H1 (cell line): ENCODE data around the gene TIMM8A. TPM values are rescaled to one million over a fixed set of nuclear protein-coding genes. Genes with fewer than 3 reads are reported as not detected.

Experiments
- CTCF ChIA-PET: fragments of 300-600 bp; sonication (Branson Sonifier 250); formaldehyde crosslinking; loops from one replicate; lab custom pipeline; 2021; ENCODE audit not compliant: partially characterized antibody; lab: Charles Lee
- POLR2A ChIA-PET: fragments of 300-600 bp; sonication (Branson Sonifier 250); formaldehyde crosslinking; loops from one replicate; lab custom pipeline; 2021; ENCODE audit warnings: inconsistent platforms; ENCODE audit not compliant: partially characterized antibody; lab: Charles Lee
- DNase-seq, 2 experiments: peaks; one replicate each; pipeline versions ENCODE4 v3.0.0 to v3.0.0-alpha.2; 2010 to 2022; ENCODE audit warnings: low spot score in 2 of 2, low read depth in 1 of 2, mixed read lengths in 1 of 2
- FAIRE-seq: peaks from 2 replicates; lab custom pipeline; 2011; peaks lifted over from hg19 to GRCh38; lab: Jason Lieb, UNC
- H2AFZ ChIP-seq: 2 replicates; pipeline ENCODE4 v1.8.1; 2012; ENCODE audit warnings: low read length, inconsistent platforms
- H2AK5ac ChIP-seq: 2 replicates; pipeline ENCODE4 v1.6.1; 2013; ENCODE audit warnings: low read depth, low read length
- H2BK120ac ChIP-seq: replicated peaks from 2 replicates; pipeline ENCODE3; 2013; ENCODE audit warnings: low read depth, low read length, inconsistent platforms
- H2BK12ac ChIP-seq: 2 replicates; pipeline ENCODE4 v1.6.1; 2013; ENCODE audit warnings: low read depth, low read length
- H2BK15ac ChIP-seq: 2 replicates; pipeline ENCODE4 v1.6.1; 2013; ENCODE audit warnings: low read length
- H2BK20ac ChIP-seq: 2 replicates; pipeline ENCODE4 v1.6.1; 2013; ENCODE audit warnings: low read length
- H2BK5ac ChIP-seq: 2 replicates; pipeline ENCODE4 v1.6.1; 2013; ENCODE audit warnings: low read depth, low read length
- H3K14ac ChIP-seq: 2 replicates; pipeline ENCODE4 v1.6.1; 2013; ENCODE audit warnings: inconsistent platforms; ENCODE audit not compliant: insufficient read length
- H3K18ac ChIP-seq: 2 replicates; pipeline ENCODE4 v1.6.1; 2013; ENCODE audit warnings: low read length; ENCODE audit errors: extremely low read depth
- H3K23ac ChIP-seq: 2 replicates; pipeline ENCODE4 v1.6.1; 2013; ENCODE audit warnings: inconsistent platforms; ENCODE audit not compliant: insufficient read length
- H3K23me2 ChIP-seq: 2 replicates; pipeline ENCODE4 v1.6.1; 2013; ENCODE audit warnings: low read depth, low read length
- H3K27ac ChIP-seq: 2 replicates; pipeline ENCODE4 v1.6.1; 2011; ENCODE audit warnings: low read depth, low read length, inconsistent platforms
- H3K27me3 ChIP-seq, 4 experiments: replicated peaks in 1 of 4; 1 replicate in 1 of 4; 2 replicates in 3 of 4; pipeline versions ENCODE4 v1.6.1 to v1.8.1; 2011 to 2013; ENCODE audit warnings: low read length in 3 of 4, mild to moderate bottlenecking in 3 of 4, inconsistent platforms in 2 of 4, mixed read lengths in 2 of 4, moderate library complexity in 1 of 4; ENCODE audit not compliant: control insufficient read depth in 3 of 4, insufficient read depth in 3 of 4; ENCODE audit errors: extremely low read depth in 1 of 4
- H3K36me3 ChIP-seq, 4 experiments: 2 replicates each; pipeline versions ENCODE4 v1.6.1 to v1.8.1; 2011 to 2013; ENCODE audit warnings: mild to moderate bottlenecking in 4 of 4, low read length in 3 of 4, moderate library complexity in 2 of 4, control low read depth in 1 of 4, inconsistent platforms in 1 of 4; ENCODE audit not compliant: insufficient read depth in 4 of 4, control insufficient read depth in 2 of 4
- H3K4ac ChIP-seq: replicated peaks from 2 replicates; pipeline ENCODE3; 2013; ENCODE audit warnings: low read length, low read depth, mixed read lengths, inconsistent platforms; ENCODE audit not compliant: insufficient read length
- H3K4me1 ChIP-seq, 4 experiments: replicated peaks in 1 of 4; 1 replicate in 1 of 4; 2 replicates in 3 of 4; pipeline versions ENCODE4 v1.6.1 to v1.8.1; 2011 to 2013; ENCODE audit warnings: low read length in 3 of 4, inconsistent platforms in 2 of 4, mixed read lengths in 1 of 4; ENCODE audit not compliant: insufficient read depth in 4 of 4, control insufficient read depth in 3 of 4
- H3K4me2 ChIP-seq, 2 experiments: 2 replicates each; pipeline versions ENCODE4 v1.6.1 to v1.8.1; 2011 to 2013; ENCODE audit warnings: low read depth in 2 of 2, low read length in 2 of 2, control low read depth in 1 of 2, inconsistent platforms in 1 of 2, mild to moderate bottlenecking in 1 of 2; ENCODE audit not compliant: insufficient read depth in 1 of 2
- H3K4me3 ChIP-seq, 4 experiments: fragments of 200-600, 300-600 bp in 1 of 4; sonication (generic), shearing (Covaris generic), sonication (Bioruptor Twin) in 1 of 4; 2 replicates each; pipeline versions ENCODE4 v1.5.1 to v1.8.1; 2011 to 2016; ENCODE audit warnings: low read length in 4 of 4, low read depth in 3 of 4, control low read depth in 2 of 4, inconsistent platforms in 2 of 4, mild to moderate bottlenecking in 2 of 4, mixed read lengths in 1 of 4, moderate library complexity in 1 of 4; ENCODE audit not compliant: insufficient read depth in 2 of 4; ENCODE audit errors: extremely low read depth in 1 of 4
- H3K56ac ChIP-seq: replicated peaks from 2 replicates; pipeline ENCODE3; 2013; ENCODE audit warnings: low read depth, mild to moderate bottlenecking, mixed read lengths, low read length, inconsistent platforms; ENCODE audit not compliant: insufficient read length
- H3K79me1 ChIP-seq: 2 replicates; pipeline ENCODE4 v1.6.1; 2013; ENCODE audit warnings: low read depth, low read length, control low read depth
- H3K79me2 ChIP-seq, 2 experiments: 2 replicates each; pipeline versions ENCODE4 v1.6.1 to v1.8.1; 2012 to 2013; ENCODE audit warnings: low read length in 2 of 2, mild to moderate bottlenecking in 2 of 2, inconsistent platforms in 1 of 2; ENCODE audit not compliant: insufficient read depth in 2 of 2, control insufficient read depth in 1 of 2
- H3K9ac ChIP-seq, 4 experiments: replicated peaks in 1 of 4; 1 replicate in 1 of 4; 2 replicates in 3 of 4; pipeline versions ENCODE4 v1.6.1 to v1.8.1; 2011 to 2013; ENCODE audit warnings: low read depth in 3 of 4, low read length in 3 of 4, control low read depth in 2 of 4, mild to moderate bottlenecking in 2 of 4, moderate library complexity in 2 of 4, inconsistent platforms in 1 of 4; ENCODE audit errors: extremely low read depth in 1 of 4
- H3K9me3 ChIP-seq, 2 experiments: 2 replicates each; pipeline versions ENCODE4 v1.6.1 to v1.8.1; 2012 to 2013; ENCODE audit warnings: mild to moderate bottlenecking in 2 of 2, moderate library complexity in 2 of 2, control low read depth in 1 of 2, inconsistent platforms in 1 of 2, low read depth in 1 of 2, low read length in 1 of 2, mixed read lengths in 1 of 2; ENCODE audit not compliant: insufficient read depth in 2 of 2
- H4K20me1 ChIP-seq, 2 experiments: replicated peaks in 1 of 2; 2 replicates each; pipeline versions ENCODE3 to v1.8.1; 2011 to 2013; ENCODE audit warnings: inconsistent platforms in 2 of 2, low read length in 2 of 2, mild to moderate bottlenecking in 1 of 2; ENCODE audit not compliant: insufficient read depth in 2 of 2, control insufficient read depth in 1 of 2
- H4K5ac ChIP-seq: 2 replicates; pipeline ENCODE4 v1.6.1; 2013; ENCODE audit warnings: low read length, low read depth, mixed read lengths, inconsistent platforms; ENCODE audit not compliant: insufficient read length
- H4K8ac ChIP-seq: 2 replicates; pipeline ENCODE4 v1.8.0; 2013; ENCODE audit warnings: mild to moderate bottlenecking, moderate library complexity, low read length, inconsistent platforms; ENCODE audit not compliant: insufficient read depth; ENCODE audit errors: extremely low read depth
- H4K91ac ChIP-seq: replicated peaks from 2 replicates; pipeline ENCODE3; 2013; ENCODE audit warnings: low read length, mixed read lengths, inconsistent platforms; ENCODE audit not compliant: insufficient read length
- POLR2A ChIP-seq, 2 experiments: IDR thresholded peaks; 1 replicate in 1 of 2; 2 replicates in 1 of 2; pipeline ENCODE4 v1.6.1; 2011; ENCODE audit warnings: low read depth in 2 of 2, low read length in 2 of 2, mild to moderate bottlenecking in 2 of 2; ENCODE audit errors: control extremely low read depth in 1 of 2
- RAD21 ChIP-seq, 2 experiments: IDR thresholded peaks in 1 of 2; conservative IDR thresholded peaks in 1 of 2; 2 replicates each; pipeline ENCODE4 v1.6.1; 2011; ENCODE audit warnings: low read depth in 2 of 2, low read length in 2 of 2, improper control_type of control experiment in 1 of 2, inconsistent platforms in 1 of 2, mild to moderate bottlenecking in 1 of 2, moderate library complexity in 1 of 2
- WGBS, 2 experiments: shearing (Covaris generic) in 1 of 2; methylation state at CpG; one replicate each; pipeline versions ENCODE4 v1.1.6 to v1.1.7; 2013 to 2015; ENCODE audit warnings: low lambda C conversion rate in 2 of 2, mixed read lengths in 2 of 2, inconsistent platforms in 1 of 2, low coverage in 1 of 2, missing lambda C conversion rate in 1 of 2; ENCODE audit not compliant: insufficient replicate concordance in 2 of 2, insufficient coverage in 1 of 2, insufficient read length in 1 of 2; ENCODE audit errors: extremely low coverage in 1 of 2, missing lambda C conversion rate in 1 of 2; 5-methylcytosine and 5-hydroxymethylcytosine counted together
- polyA plus RNA-seq, 7 experiments: library from polyadenylated mRNA; depleted of rRNA in 3 of 7; stranded (reverse) in 5 of 7; unstranded in 2 of 7; fragments of >200 nt in 5 of 7; fragments of 200-250 nt in 2 of 7; gene quantifications; 1 replicate in 5 of 7; 2 replicates in 1 of 7; 4 replicates in 1 of 7; pipeline versions ENCODE4 v1.2.1 to v1.2.3, GENCODE V29; 2011 to 2013; ENCODE audit warnings: missing spikeins in 2 of 7, mixed read lengths in 2 of 7
- total RNA-seq: library from RNA; stranded (reverse); fragmentation: NEBNext Ultra II Directional; extraction: Animal tissue kit (Norgen Biotek cat#: 25700); gene quantifications from 2 replicates; pipeline ENCODE4 v1.2.1, GENCODE V29; 2021

Gene TIMM8A
- total and polyA plus RNA-seq, 2 of the 8 experiments (the other 6 are each of a cell fraction or from before 2014, with no cell fraction given), result 16.1 to 38.1 TPM

DNA sequence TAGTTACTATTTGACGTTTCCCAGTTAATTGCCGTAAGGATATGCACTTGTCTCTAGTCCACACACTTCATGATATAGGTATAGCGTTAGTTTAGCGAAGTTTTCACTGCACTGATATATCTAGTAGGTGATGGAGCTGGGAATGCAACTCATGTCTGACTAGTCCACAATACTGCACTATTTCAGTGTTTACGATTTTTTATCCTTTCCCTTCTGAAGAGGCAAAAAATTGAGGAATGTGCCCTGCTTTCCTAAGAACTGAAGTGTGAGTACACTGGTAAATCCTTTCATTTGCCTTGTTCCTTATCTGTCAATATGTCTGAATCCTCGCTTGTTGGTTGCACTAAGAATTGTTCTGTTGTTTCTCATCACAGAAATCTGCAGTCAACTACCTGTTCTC, 43.3 kb upstream of the TIMM8A start:
- no peak overlapping the region for H2AK5ac ChIP-seq
- FAIRE-seq, result no peak
- no peaks in the 10 kb centered on the region for H3K27me3 ChIP-seq
- H3K23me2 ChIP-seq, result peaks cover 4% of the 10 kb centered on the region; the same call in 1 of the 2 replicates
- DNase-seq, result no peak
- peak overlapping the region; percentile 58 to 91 (median 86) for H3K4me3 ChIP-seq
- H3K9me3 ChIP-seq, result no peaks in the 10 kb centered on the region
- no peak overlapping the region for H3K18ac ChIP-seq
- H2BK5ac ChIP-seq, result no peak overlapping the region
- 46% methylated on average over 6 of the region's 6 CpGs; no CpG with 5 or more reads in 1 of the 2 experiments for WGBS, 2 experiments
- H3K79me2 ChIP-seq, result peaks cover 0 to 23% of the 10 kb centered on the region in 2 experiments; a peak in 2 of 4 replicates
- POLR2A ChIA-PET, result interaction anchor here (0.6 to 4.0 kb wide), 10 partner anchors 11 to 325 kb away, joined by 3 to 45 read pairs (median 3); partner anchors contain the start of gene TIMM8A
- H2BK120ac ChIP-seq, result no peak overlapping the region
- peak overlapping the region; percentile 88; the same call in 1 of the 2 replicates for H3K27ac ChIP-seq
- peak overlapping the region; percentile 17 for H4K91ac ChIP-seq
- H4K5ac ChIP-seq, result no peak overlapping the region
- no peak overlapping the region for H3K14ac ChIP-seq
- H3K79me1 ChIP-seq, result no peaks in the 10 kb centered on the region
- no peak overlapping the region for H2AFZ ChIP-seq
- no peak overlapping the region for H3K23ac ChIP-seq
- peak overlapping the region; percentile 85 to 97 (median 92) for H3K9ac ChIP-seq
- H4K8ac ChIP-seq, result no peak overlapping the region
- no peak overlapping the region for H2BK15ac ChIP-seq
- H3K4me1 ChIP-seq, result no peaks in the 10 kb centered on the region; a peak in 1 of 7 replicates
- TF ChIP-seq RAD21 (IDR thresholded peaks at IDR 0.05 in 1 of 2, conservative IDR thresholded peaks at IDR 0.05 in 1 of 2; ENCODE audit: low read depth in 2 of 2, low read length in 2 of 2), result no peak
- peak in 1 of 2 experiments; percentile 55; a peak in 1 of 3 replicates for TF ChIP-seq POLR2A (IDR thresholded peaks at IDR 0.05; ENCODE audit: control extremely low read depth in 1 of 2, low read depth in 2 of 2, low read length in 2 of 2)
- no peak overlapping the region for H3K4ac ChIP-seq
- peaks cover 6 to 45% (median 18%) of the 10 kb centered on the region in 4 experiments for H3K36me3 ChIP-seq
- peak overlapping the region; percentile 56 to 89 for H3K4me2 ChIP-seq
- H2BK20ac ChIP-seq, result no peak overlapping the region
- H2BK12ac ChIP-seq, result no peak overlapping the region
- no peak overlapping the region for H3K56ac ChIP-seq
- CTCF ChIA-PET, result interaction anchor here (1.3 to 1.6 kb wide), 2 partner anchors 15 to 70 kb away, joined by 3 to 7 read pairs; partner anchors contain the start of genes GLA and HNRNPH2
- peaks cover 0 to 2% of the 10 kb centered on the region in 2 experiments for H4K20me1 ChIP-seq
